SK-MEL-5 (cell line): ENCODE measurements around the gene SCIN. TPM values are rescaled to one million over a fixed set of nuclear protein-coding genes. Genes with fewer than 3 reads are reported as not detected.
"Not testable (repeated sequence)": the region's sequence is repeated elsewhere in the genome, so short reads cannot be mapped to it uniquely, and the experiment has no call there.

ENCODE experiments used
- DNase-seq: peaks from one replicate; pipeline ENCODE4 v3.0.0-alpha.2; 2016; ENCODE audit warnings: low read depth, low spot score
- in situ Hi-C: cut with HindIII; loops from 2 replicates; pipeline ENCODE4 v1.10.0; 2016; ENCODE audit warnings: low sequenced_read_pairs, high pct_unique_total_duplicates, low pct_unique_long_range_greater_than_20kb
- total RNA-seq: library from RNA; depleted of rRNA; stranded (reverse); fragments of >200 nt; shearing (Covaris generic); gene quantifications from 2 replicates; pipeline ENCODE4 v1.2.3, GENCODE V29; 2014

Gene SCIN
- total RNA-seq, 1 experiment from 2014 or later, result 0.34 TPM

DNA sequence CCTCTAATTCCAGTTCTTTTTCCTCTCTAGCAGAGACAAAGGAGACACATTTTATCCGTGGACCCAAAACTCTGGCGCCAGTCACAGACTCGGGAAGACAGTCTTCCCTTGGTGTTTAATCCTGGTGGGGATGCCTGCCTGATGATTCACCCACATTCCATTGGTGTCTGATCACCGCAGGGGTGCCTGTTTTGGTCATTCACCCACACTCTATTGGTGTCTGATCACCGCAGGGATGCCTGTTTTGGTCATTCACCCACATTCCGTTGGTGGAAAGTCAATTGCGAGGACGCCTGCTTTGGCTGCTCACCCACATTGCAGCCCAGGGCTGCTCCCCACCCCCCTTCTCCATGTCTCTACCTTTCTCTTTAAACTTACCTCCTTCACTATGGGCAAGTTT lies 89.9 kb downstream of the SCIN start:
- DNase-seq, in situ Hi-C loops: not testable (repeated sequence)

DNA sequence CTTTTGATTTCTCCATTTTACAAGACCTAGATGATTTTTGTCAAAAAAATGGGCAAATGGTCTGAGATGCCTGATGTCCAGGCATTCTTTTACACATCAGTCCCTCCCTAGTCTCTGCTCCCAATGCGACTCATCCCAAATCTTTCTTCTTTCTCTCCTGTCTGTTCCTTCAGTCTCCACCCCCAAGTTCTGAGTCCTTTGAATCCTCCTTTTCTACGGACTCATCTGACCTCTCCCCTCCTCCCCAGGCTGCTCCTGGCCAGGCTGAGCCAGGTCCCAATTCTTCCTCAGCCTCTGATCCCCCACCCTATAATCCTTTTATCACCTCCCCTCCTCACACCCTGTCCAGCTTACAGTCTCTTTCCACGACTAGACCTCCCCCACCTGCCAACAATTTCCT lies 90.5 kb downstream of the SCIN start:
- DNase-seq, in situ Hi-C loops: not testable (repeated sequence)

DNA sequence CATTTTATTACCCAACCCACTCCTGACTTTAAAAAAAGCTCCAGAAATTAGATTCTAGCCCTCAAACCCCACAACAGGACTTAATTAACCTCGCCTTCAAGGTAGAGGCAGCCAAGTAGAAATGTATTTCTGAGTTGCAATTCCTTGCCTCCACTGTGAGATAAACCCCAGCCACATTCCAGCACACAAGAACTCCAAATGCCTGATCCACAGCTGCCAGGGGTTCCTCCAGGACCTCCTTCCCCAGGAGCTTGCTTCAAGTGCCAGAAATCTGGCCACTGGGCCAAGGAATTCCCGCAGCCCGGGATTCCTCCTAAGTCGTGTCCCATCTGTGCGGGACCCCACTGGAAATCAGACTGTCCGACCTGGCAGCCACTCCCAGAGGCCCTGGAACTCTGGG lies 91.1 kb downstream of the SCIN start:
- in situ Hi-C loops, result no loop called here

DNA sequence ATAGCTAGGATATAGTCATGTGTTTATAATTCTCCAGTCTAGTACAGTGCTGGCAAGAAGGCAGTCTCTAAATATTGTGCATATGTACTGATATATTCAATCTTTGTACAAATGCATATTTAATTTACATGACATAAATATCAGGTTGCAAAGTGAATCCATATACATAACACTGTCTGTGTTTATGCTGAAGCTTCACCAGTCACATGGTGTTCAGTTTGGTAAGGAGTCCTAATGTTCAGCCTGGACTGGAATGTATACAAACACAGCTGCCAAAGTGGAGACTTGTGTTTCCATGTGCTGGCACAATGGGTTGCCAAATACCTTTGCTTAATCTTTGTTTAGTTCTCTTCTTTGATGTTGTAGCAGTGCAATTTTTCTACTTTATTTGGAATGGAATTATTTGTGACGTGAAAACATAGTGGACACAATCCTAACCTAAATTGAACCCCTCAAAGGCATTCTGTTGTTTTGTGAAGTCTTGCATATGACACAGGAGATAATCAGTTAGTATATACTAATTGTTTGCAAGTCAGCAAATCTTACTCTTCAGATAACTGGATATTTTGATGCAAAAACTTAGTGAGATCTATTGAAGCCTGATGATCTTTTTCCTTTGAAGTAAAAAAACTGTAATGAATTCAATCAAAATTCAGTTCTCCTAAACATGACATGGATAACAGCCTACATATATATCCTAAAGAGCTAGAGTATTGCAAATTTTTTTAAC lies 99.6 kb downstream of the SCIN start:
- peak; percentile 39 for DNase-seq
- in situ Hi-C loops, result no loop called here

More for the DNA sequence above, 91.1 kb downstream of the SCIN start:
- DNase-seq, result no peak

DNA sequence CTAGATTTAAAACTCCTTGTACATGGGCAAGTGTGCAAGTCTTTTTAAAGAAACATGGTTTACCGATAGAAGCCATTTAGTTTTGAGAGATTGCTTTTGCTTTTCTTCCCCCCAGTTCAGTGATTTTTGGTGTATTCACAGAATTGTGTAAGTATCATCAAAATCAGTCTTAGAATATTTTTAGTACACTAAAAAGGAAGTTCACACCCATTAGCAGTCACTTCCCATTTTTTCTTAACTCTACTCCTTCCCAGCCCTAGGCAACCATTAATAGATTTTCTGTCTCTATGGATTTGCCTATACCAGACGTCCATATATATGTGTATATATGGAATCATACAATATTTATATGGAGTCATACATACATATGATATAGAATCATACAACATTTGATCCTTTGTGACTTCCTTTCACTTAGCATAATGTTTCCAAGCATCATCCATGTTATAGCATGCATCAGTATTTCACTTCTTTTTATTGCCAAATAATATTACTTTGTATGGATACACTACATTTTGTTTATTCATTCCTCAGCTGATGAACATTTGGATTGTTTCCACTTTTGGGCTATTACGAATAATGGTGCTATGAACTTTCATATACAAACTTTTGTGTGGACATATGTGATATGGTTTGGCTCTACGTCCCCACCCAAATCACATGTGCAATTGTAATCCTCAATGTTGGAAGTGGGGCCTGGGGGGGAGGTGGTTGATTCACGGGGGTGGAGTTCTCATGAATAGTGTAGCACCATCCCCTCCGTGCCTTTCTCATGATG lies 100.4 kb downstream of the SCIN start:
- in situ Hi-C loops, result no loop called here
- no peak for DNase-seq

DNA sequence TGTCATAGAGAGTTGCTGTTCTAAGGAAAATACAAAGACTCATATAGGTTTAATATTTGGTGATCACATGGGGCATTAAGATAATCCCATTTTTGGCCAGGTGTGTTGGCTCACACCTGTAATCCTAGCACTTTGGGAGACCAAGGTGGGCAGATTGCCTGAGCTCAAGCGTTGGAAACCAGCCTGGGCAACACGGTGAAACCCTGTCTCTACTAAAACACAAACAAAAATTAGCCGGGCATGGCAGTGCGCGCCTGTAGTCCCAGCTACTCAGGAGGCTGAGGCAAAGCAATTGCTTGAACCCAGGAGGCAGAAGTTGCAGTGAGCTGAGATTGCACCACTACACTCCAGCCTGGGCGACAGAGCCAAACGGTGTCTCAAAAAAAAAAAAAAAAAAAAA lies 102.9 kb downstream of the SCIN start:
- DNase-seq, in situ Hi-C loops: not testable (repeated sequence)

DNA sequence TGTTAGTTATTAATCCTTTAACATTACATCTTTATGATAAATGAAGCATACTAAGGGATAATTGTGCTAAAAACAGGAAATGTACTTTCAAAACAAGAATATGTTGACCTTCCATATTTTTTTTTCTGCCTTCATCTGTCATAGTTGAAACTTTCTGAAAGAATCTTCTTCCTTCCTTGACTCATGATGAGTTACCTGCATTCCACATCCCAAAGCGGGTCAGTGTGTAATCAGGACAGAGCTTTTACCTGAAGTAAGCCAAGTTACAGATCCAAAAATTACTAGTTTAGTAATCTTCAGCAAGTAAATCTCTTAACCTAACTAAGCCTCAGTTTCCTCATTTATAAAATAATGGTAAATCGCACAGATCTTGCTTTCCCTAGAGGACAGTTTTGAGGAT lies 103.5 kb downstream of the SCIN start:
- DNase-seq, result no peak
- in situ Hi-C loops, result no loop called here

DNA sequence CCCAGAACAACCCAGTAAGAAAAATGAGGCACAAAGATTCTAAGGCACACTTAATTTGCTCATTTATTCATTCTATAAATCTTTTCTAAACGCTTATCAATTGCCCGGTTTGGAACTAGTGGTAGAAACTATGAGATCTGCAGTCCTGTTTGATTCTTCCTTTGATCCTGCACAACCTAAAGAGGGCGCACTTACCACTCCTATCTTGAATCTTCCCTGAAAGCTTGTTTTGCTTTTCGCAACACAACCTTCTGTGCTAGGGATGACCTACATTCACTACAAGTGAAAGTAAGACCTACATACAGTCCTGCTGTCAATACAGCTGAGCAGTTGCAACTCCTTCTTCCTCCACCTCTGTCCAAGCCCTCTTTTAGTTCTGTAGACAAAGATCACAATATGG lies 104.3 kb downstream of the SCIN start:
- peak; percentile 85 for DNase-seq
- in situ Hi-C loops, result no loop called here

DNA sequence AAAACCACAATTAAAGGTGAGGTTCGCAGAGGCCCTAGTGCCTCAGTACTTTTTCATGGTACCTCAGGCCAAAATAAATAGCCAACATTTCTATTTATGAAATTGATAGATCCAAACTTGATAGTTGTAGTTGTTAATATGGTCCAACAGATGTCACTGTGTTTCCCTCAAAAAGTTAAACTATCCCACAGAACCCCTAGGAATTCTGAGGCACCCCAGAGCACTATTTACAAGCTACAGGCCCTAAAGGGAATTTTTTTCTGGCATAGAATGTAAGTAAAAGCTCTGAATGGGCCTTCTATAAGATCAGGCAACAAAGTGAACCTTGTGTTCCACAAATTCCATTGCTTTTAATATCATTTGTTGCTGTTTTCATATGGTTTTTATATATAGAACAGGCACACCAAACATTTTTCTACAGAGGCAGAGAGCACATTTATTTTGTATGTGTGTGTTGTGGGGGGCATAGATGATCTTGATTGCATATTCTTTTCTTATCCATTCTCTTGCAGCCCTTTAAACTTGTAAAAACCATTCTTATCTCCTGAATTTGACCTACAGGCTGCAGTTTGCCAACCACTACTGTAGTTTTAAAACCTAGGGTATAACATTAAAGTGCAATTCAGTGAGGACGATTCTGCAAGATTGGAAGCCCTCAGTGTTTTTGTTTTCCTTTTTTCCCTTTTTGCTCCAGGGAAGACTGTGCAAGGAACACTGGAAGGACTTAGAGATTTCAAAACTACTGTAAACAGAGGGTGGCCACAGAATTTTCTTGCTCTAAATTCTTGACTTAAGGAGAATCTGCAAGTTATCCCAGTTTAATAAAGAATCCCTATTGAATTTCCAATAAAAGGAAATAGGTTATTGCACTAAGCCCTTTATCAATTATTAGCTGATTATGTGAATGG lies 113.4 kb downstream of the SCIN start:
- in situ Hi-C loops, result no loop called here
- DNase-seq, result peak; percentile 79

DNA sequence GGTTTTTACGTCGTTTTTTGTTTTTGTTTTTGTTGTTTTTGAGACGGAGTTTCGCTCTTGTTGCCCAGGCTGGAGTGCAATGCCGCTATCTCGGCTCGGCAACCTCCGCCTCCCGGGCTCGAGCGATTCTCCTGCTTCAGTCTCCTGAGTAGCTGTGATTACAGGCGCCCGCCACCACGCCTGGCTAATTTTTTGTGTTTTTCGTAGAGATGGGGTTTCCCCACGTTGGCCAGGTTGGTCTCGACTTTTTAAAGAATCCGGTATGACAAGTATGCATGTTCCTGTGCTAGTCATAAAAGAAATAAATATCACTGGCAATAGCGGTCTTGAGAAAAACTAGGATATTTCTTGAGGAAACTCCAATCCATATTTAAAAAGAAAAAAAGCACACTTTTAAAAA lies 114.2 kb downstream of the SCIN start:
- in situ Hi-C loops, result no loop called here

DNA sequence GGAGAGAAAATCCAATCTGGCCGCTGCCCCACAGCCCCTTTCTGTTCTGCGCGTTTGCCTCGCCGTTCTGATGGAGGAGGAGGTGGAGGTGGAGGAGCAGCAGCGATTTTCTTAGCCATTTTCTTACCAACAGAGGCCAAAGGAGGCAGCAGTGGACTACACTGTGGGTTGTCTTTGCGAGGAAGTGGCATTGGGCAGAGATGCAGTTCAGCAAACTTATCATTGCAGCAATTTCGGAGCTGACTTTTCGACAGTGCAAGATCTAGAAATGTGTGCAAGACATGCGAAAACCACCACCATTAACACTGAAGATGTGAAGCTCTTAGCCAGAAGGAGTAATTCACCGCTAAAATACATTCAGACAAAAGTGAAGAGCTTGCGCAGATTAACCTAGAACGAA lies 115.0 kb downstream of the SCIN start:
- DNase-seq, result peak; percentile 92
- in situ Hi-C loops, result no loop called here

More for the DNA sequence above, 114.2 kb downstream of the SCIN start:
- DNase-seq, result no peak

DNA sequence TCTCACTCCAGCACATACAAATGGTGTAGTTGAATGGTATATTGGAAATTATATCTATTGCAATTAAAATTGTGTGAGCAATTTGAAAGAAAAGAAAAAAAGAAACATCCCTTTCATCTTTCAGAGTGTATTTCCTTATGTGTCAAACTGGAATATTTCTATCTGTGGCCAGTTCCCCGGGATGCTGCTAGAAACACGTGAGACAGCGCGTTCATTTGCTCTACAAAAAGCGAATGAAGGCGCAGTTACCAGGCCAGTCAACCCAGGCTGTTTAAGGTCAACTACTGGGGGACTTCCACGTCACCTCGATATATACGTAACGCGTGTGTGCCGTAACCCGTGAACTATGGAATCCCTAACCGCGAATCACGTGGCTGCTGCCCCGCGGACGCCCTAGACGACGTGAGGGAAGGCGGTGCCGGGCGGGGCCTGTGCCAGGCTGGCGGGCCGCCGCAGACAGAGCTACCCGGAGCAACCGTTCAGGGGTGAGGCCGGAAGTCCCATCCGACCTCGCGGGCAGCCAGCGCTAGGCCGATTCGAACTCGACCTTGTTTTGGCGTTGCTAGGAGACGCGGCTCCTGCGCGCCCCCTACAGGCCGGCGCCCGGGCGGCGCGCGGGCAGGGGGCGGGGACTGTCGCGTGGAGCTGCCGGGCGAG lies 115.8 kb downstream of the SCIN start:
- peak; percentile 99 for DNase-seq
- in situ Hi-C loops, result no loop called here

DNA sequence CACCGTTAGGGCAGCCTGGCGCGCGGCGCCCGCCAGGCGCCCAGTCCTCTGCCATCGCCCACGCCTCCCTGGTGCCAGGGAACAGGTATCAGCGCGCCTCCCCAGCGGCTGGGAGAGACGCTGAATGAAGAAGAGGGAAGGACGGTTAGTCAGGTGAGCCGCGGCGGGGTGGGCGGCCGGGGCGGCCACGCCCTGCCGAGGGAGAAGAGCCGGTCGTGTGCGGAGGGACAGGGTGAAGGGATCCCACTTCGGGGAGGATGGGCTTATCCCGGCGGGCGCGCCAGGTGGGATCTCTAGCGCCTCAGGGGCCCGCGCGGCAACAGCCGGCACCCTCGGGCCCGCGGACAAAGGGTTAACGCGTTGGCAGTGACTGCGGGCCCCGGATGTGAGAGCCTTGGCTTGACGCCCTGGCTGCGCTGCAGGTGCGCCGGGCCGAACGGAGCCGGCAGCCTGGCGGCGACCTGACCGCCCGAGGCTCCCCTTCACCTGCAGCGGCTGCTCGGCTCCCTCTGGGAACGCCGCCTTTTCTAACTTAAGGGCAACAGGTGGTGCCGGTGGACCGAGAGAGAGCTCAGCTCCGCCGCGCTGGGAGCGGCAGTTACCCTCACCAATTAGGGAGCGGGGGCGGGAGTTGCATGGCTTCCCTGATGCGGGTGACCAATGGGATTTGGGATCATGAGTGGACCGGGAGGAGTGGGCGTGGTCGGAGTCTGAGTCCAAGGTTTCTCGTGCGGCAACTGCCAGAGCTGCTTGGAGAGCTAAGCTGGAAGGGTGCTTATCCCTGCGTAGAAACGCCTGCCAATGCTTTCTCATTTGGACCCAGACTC lies 116.6 kb downstream of the SCIN start, which contains the start of gene ARL4A:
ARL4A (plus strand) TSS at position 743 of the 827 bp plus-strand sequence. CDS start 622 bp downstream, outside the sequence.
- peak; percentile 100 for DNase-seq
- in situ Hi-C loops, result no loop called here

DNA sequence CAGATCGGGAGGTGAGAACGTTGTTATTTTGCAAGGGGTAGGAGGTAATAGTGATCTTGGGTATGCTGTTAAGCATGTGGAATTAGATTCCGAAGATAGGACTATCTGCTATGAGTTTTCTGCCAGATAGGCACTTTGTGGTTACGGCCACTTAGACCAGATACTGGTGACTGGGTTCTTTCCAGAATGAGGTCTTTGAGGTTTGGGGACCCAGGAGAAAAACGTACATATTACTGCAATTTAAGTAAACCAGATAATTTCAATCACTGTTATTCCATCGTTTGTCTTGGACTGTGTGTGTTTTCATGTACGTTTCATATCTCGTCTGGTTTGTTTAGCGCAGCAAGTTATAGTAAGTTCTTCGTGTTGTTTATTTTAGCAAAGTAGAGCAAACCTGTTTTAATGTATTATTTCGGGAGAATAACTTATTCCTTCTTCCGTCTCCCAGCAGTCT lies 117.2 kb downstream of the SCIN start:
- in situ Hi-C loops, result no loop called here
- no peak for DNase-seq

DNA sequence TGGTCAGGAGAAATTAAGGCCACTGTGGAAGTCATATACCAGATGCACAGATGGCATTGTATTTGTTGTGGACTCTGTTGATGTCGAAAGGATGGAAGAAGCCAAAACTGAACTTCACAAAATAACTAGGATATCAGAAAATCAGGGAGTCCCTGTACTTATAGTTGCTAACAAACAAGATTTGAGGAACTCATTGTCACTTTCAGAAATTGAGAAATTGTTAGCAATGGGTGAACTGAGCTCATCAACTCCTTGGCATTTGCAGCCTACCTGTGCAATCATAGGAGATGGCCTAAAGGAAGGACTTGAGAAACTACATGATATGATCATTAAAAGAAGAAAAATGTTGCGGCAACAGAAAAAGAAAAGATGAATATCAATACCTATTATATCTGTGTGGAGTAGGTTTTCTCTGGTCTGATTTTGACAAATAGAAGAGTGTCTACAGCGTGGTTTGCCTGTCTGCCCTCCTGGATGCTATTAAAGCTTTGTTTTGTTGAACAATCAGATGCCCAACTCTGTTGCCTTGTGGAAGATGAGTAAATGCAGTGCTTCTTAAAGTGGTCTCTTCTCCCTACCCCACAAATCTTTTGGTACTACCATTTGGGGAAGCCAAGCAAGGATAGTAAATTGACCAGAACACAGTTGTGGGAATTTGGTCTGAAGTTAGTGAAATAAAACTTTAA lies 118.1 kb downstream of the SCIN start:
- DNase-seq, in situ Hi-C loops: not testable (repeated sequence)

DNA sequence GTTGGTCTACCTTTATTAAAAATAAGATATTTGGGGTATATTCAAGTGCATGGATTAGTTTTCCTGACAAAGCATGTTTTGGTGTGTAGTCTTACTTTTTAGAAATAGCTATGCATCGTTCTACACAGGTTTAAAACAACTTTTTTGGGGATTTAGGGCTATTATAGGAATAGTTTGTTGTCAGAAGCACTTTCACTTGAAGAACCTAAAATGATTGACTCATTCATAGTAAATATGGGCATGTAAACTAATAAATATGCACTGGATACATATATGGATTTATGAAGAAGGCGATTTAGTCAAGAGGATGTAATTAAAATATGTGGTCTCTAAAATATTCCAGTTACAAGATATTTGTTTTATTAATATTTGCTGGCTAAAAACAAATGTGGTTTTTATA lies 118.9 kb downstream of the SCIN start:
- in situ Hi-C loops, result no loop called here
- DNase-seq, result no peak
